Left lung (tissue), 10 donors: ENCODE results near the gene LDAF1. TPM values are rescaled to one million over a fixed set of nuclear protein-coding genes. Genes with fewer than 3 reads are reported as not detected.
"Not testable (repeated sequence)": the region's sequence is repeated elsewhere in the genome, so short reads cannot be mapped to it uniquely, and the experiment has no call there.

Experiments used
- ATAC-seq: fragments of 200-7000 bp; cut with Tn5 transposase; one replicate; pipeline ENCODE4 v1.9.1; 2020; ENCODE audit warnings: moderate library complexity
- DNase-seq, 4 donors: peaks; one replicate each; pipeline ENCODE4 v3.0.0-alpha.2; 2013 to 2020
- H3K27ac ChIP-seq, 2 donors: fragments of 200-600 bp; sonication (generic) in 1 of 2; one replicate each; pipeline versions ENCODE4 v1.5.0 to v1.8.0; 2020 to 2021
- H3K27me3 ChIP-seq, 2 donors: fragments of 200-600 bp; sonication (generic) in 1 of 2; one replicate each; pipeline versions ENCODE4 v1.5.0 to v1.8.0; 2020 to 2021
- H3K36me3 ChIP-seq, 2 donors: fragments of 200-600 bp; sonication (generic) in 1 of 2; one replicate each; pipeline versions ENCODE4 v1.5.0 to v1.8.0; 2020 to 2021
- H3K4me1 ChIP-seq, 2 donors: fragments of 200-600 bp; one replicate each; pipeline ENCODE4 v1.8.0; 2021
- H3K4me3 ChIP-seq, 2 donors: fragments of 200-600 bp; sonication (generic) in 1 of 2; one replicate each; pipeline versions ENCODE4 v1.5.0 to v1.8.0; 2020 to 2021; ENCODE audit warnings: mild to moderate bottlenecking in 1 of 2
- H3K9me3 ChIP-seq, 2 donors: fragments of 200-600 bp; sonication (generic) in 1 of 2; one replicate each; pipeline versions ENCODE4 v1.5.0 to v1.8.0; 2020 to 2021
- CTCF ChIP-seq, 2 donors: fragments of 200-600 bp; sonication (generic) in 1 of 2; IDR thresholded peaks; one replicate each; pipeline versions ENCODE4 v1.5.0 to v1.8.0; 2021; ENCODE audit warnings: antibody characterized with exemption in 2 of 2
- intact Hi-C, 2 donors: fragments of 100-400 bp; cut with DNase I; formaldehyde crosslinking; loops; one replicate each; pipeline versions ENCODE4 v1.11.2 to v1.14.2; 2022
- polyA plus RNA-seq, 6 donors: library from polyadenylated mRNA; unstranded; fragments of 120-200 nt; gene quantifications; one replicate each; pipeline ENCODE4 v1.2.1, GENCODE V29; 2013; ENCODE audit not compliant: insufficient read length in 6 of 6
- total RNA-seq, 2 donors: library from RNA; stranded (reverse); fragmentation: NEBNext Ultra II Directional; extraction: Animal tissue kit (Norgen Biotek cat#: 25700); gene quantifications; one replicate each; pipeline ENCODE4 v1.2.1, GENCODE V29; 2021
- donor health status: DM: no; HTN: yes; CAD: no.
- donor health status: DM: no; HTN: no; CAD: no.

The LDAF1 gene
- total and polyA plus RNA-seq, 8 donors, result 27.9 to 48.5 (median 38.2) TPM

- peaks cover 6 to 8% of the 10 kb centered on the region in 2 donors for H3K4me1 ChIP-seq
- no peaks in the 10 kb centered on the region for H3K9me3 ChIP-seq
- ATAC-seq (no peak), DNase-seq (no peak)
- intact Hi-C loops, result no loop called here
- H3K36me3 ChIP-seq, result peaks cover 0 to 61% of the 10 kb centered on the region in 2 donors
- H3K27ac ChIP-seq, result no peak overlapping the region
- no peaks in the 10 kb centered on the region for H3K27me3 ChIP-seq
- no peak for TF ChIP-seq CTCF (IDR thresholded peaks at IDR 0.05)
- no peak overlapping the region for H3K4me3 ChIP-seq
Observed at GRCh38 chr16:21167360-21167759, 8.9 kb downstream of the LDAF1 start.

- DNase-seq (no peak), ATAC-seq (no peak)
- intact Hi-C loops, result no loop called here
- no peak overlapping the region for H3K4me3 ChIP-seq
- H3K36me3 ChIP-seq, result peaks cover 0 to 67% of the 10 kb centered on the region in 2 donors
- no peak overlapping the region for H3K27ac ChIP-seq
- TF ChIP-seq CTCF (IDR thresholded peaks at IDR 0.05), result no peak
- H3K4me1 ChIP-seq, result peaks cover 0 to 3% of the 10 kb centered on the region in 2 donors
- H3K9me3 ChIP-seq, result no peaks in the 10 kb centered on the region
- no peaks in the 10 kb centered on the region for H3K27me3 ChIP-seq
Observed at GRCh38 chr16:21167929-21168602, 9.6 kb downstream of the LDAF1 start.

GRCh38 chr16:21169249-21169981 is 10.9 kb downstream of the LDAF1 start:
- Histone ChIP-seq H3K27ac (no peak overlapping the region), H3K9me3 (no peaks in the 10 kb centered on the region), H3K36me3 (peaks cover 0 to 72% of the 10 kb centered on the region in 2 donors), H3K4me1 (no peaks in the 10 kb centered on the region), H3K27me3 (no peaks in the 10 kb centered on the region), H3K4me3 (no peak overlapping the region)
- TF ChIP-seq CTCF (IDR thresholded peaks at IDR 0.05), result no peak
- DNase-seq (no peak), ATAC-seq (peak; percentile 66)
- intact Hi-C loops, result no loop called here

- intact Hi-C loops, H3K4me3 ChIP-seq, H3K9me3 ChIP-seq, ATAC-seq, H3K27me3 ChIP-seq, H3K4me1 ChIP-seq, H3K27ac ChIP-seq, DNase-seq: not testable (repeated sequence)
- H3K36me3 ChIP-seq, result peaks cover 0 to 71% of the 10 kb centered on the region in 2 donors
Observed at GRCh38 chr16:21170116-21170515, 11.6 kb downstream of the LDAF1 start.

GRCh38 chr16:21172650-21173049 is 14.2 kb downstream of the LDAF1 start:
- Histone ChIP-seq H3K36me3 (peaks cover 0 to 62% of the 10 kb centered on the region in 2 donors), H3K27me3 (no peaks in the 10 kb centered on the region), H3K4me1 (no peaks in the 10 kb centered on the region), H3K9me3 (no peaks in the 10 kb centered on the region), H3K4me3 (no peak overlapping the region), H3K27ac (no peak overlapping the region)
- no peak for TF ChIP-seq CTCF (IDR thresholded peaks at IDR 0.05)
- DNase-seq (no peak), ATAC-seq (no peak)
- intact Hi-C loops, result no loop called here
